Choroid plexus epithelial cell (primary cell): ENCODE data around the gene TNFRSF8.

Experiments used
- DNase-seq: peaks from one replicate; pipeline ENCODE4 v3.0.0-alpha.2; 2010; ENCODE audit warnings: low read depth
- H3K4me3 ChIP-seq: 2 replicates; pipeline ENCODE4 v1.5.1; 2011; ENCODE audit warnings: low read depth, mild to moderate bottlenecking, control low read depth, low read length, moderate library complexity
- TF ChIP-seq, protein P1 (sequence below): conservative IDR thresholded peaks from 2 replicates; pipeline ENCODE4 v1.5.1; 2011; ENCODE audit warnings: low read depth, mild to moderate bottlenecking, control low read depth, inconsistent platforms, low read length, moderate library complexity

The TNFRSF8 gene

DNA sequence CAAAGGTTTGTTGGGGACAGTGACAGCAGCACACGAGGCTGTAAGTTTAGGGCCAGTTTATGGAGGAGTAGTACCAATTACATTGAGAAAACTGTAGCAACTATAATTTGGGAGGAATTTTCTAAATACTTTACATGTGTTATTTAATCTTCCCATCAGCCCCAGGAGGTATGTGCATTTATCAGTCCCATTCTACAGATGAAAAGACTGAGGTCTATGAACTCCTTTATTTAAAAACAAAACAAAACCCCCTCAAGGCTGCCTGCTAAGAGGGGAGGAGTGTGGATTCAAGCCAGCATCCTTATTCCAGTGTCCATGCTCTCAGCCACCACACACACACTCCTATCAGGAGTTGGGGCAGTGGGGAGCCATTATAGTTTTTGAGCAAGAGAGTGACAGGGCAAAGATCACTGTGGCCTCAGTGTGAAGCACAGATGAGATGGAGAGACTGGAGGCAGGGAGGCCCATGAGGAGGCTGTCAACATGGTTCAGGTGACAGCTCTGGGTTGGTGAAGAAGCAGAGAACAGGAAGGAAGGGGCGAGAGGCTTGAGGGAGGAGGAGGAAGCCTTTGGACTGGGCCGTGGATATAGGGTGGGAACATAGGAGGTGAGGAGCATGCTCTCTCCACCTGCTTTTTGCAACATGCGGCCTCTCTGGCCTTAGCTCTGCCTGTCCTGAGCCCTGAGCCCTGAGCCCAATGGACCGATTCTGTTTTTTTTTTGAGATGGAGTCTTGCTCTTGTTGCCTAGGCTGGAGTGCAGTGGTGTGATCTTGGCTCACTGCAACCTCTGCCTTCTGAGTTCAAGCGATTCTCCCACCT lies 113.4 kb downstream of the TNFRSF8 start:
- TF ChIP-seq, protein P1, sequence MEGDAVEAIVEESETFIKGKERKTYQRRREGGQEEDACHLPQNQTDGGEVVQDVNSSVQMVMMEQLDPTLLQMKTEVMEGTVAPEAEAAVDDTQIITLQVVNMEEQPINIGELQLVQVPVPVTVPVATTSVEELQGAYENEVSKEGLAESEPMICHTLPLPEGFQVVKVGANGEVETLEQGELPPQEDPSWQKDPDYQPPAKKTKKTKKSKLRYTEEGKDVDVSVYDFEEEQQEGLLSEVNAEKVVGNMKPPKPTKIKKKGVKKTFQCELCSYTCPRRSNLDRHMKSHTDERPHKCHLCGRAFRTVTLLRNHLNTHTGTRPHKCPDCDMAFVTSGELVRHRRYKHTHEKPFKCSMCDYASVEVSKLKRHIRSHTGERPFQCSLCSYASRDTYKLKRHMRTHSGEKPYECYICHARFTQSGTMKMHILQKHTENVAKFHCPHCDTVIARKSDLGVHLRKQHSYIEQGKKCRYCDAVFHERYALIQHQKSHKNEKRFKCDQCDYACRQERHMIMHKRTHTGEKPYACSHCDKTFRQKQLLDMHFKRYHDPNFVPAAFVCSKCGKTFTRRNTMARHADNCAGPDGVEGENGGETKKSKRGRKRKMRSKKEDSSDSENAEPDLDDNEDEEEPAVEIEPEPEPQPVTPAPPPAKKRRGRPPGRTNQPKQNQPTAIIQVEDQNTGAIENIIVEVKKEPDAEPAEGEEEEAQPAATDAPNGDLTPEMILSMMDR, result no peak
- no peak for DNase-seq
- H3K4me3 ChIP-seq, result no peak overlapping the region

DNA sequence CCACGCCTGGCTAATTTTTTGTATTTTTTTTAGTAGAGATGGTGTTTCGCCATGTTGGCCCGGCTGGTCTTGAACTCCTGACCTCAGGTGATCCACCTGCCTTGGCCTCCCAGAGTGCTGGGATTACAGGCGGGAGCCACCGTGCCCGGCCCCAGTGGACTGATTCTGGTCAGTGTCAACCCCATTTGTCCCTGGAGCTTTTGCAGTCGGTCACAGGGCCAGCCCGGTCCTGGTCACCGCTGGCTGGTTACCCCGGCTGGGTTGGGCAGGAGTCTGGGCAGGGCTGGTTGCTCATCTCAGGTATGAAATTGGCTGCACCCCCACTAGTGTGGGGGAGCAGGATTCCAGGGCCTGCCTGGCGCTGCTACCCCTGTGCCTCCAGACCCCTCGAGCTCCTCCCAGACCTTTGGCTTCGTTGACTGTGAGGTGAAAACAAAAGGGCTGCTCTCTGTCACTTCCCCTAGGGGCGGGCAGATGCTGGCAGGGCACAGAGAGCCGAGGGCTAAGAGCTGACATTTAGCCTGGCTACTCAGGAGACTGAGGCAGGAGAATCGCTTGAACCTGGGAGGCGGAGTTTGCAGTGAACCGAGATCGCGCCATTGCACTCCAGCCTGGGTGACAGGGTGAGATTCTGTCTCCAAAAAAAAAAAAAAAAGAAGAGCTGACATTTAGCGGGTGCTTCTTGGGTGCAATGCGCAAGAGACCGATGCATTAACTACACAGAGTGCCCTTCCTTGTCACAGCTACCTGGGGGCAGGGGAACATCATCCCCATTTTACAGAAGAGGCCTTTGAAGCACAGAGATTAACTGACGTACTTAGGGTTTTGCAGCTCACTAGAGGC lies 114.3 kb downstream of the TNFRSF8 start:
- TF ChIP-seq, protein P1, result no peak
- H3K4me3 ChIP-seq, result no peak overlapping the region
- DNase-seq, result no peak

DNA sequence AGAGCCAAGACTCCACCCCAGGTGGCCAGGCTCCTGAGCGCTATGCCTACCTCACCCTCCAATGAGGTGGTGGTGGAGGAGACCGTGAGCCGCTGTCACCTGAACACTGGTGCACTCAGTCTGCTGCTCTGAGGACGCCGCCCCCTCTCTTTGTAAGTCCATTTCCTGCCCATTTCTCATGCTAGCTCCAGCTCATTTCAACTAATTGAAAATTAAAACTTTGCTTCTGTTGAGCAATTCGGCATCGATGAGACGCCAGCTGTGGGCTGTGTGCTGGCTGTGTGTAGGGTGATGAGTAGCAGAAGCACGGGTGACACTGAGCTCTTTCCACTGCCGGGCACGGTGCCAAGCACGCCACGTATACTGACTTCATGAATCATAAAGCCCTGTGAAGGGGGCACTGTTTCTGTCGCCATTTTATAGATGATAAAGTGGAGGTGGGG lies 114.9 kb downstream of the TNFRSF8 start:
- TF ChIP-seq, protein P1, result no peak
- H3K4me3 ChIP-seq, result no peak overlapping the region
- DNase-seq, result peak; percentile 93

DNA sequence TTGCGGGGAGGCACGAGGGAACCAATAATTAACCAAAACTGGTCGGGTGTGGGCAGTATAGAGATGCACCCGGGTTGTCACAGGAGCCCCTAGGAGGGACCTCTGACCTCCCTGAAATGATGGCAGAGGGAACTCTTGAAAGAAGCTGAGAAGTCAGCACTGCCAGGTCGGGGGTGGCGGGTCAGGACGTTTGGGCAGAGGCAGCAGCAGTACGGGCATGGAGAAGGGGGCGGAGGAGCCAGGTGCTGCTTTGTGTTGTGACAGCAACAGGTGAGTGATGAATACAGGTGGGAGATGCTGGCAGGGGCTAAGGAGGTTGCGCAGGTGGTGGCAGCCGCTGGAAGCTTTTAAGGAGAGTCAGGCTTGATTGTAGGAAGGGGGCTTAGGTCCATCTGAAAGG lies 115.4 kb downstream of the TNFRSF8 start:
- TF ChIP-seq, protein P1, result no peak
- H3K4me3 ChIP-seq, result no peak overlapping the region
- DNase-seq, result no peak

DNA sequence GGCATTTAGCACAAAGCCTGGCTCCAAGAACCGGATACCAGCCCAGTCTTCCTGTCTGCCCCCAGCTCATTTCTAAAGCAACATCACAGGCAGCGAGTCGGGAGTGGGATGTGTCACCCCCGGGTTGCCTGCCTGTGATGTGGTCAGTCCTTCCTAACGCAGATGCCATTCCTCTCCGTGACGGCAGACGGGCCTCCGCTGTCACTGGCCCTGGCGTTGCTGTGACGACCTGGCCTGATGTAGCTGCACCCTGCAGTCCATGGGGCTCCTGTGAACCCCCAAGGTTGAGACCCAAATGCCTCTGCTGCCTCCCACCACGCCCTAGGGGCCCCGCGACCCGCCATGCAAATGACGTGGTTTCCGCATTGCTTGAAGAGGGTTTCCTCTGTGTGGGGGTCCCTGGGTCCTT lies 116.0 kb downstream of the TNFRSF8 start:
- TF ChIP-seq, protein P1, result no peak
- peak; percentile 73 for DNase-seq
- H3K4me3 ChIP-seq, result no peak overlapping the region

DNA sequence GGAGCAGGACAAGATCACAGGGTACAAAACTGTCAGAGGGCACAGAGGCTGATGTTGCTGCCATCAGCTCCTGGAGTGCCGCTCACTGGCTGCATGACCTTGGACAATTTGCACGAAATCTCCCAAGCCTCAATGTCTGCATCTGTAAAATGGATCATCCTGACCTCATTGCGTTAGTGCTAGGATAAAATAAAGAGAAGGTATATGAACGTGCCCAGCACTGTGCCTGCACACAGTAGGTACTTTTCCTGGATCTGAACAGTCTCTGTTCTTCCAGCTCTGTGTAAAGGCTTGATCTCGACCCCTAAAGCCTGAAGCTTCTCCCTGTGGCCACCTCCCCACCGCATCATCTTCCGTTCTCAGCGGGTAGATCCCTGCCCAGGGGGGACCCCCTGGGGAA lies 116.6 kb downstream of the TNFRSF8 start:
- H3K4me3 ChIP-seq, result no peak overlapping the region
- TF ChIP-seq, protein P1, result no peak
- no peak for DNase-seq
